CD14-positive monocyte (primary cell): ENCODE results near the gene RGS7. TPM values are rescaled to one million over a fixed set of nuclear protein-coding genes. Genes with fewer than 3 reads are reported as not detected.

ENCODE experiments used
- DNase-seq, 3 donors: peaks; one replicate each; pipeline ENCODE4 v3.0.0-alpha.2; 2011 to 2022
- H2AFZ ChIP-seq: 2 replicates; pipeline ENCODE4 v1.6.0; 2012; ENCODE audit warnings: mild to moderate bottlenecking, low read depth, low read length, inconsistent platforms; ENCODE audit not compliant: insufficient read depth, poor library complexity, severe bottlenecking
- H3K27ac ChIP-seq, 2 donors: 1 replicate in 1 of 2; 2 replicates in 1 of 2; pipeline ENCODE4 v1.5.1; 2012 to 2013; ENCODE audit warnings: low read length in 2 of 2, control low read depth in 1 of 2, inconsistent platforms in 1 of 2, low read depth in 1 of 2, mild to moderate bottlenecking in 1 of 2
- H3K27me3 ChIP-seq, 2 donors: one replicate each; pipeline versions ENCODE4 v1.6.0 to v1.6.1; 2011 to 2013; ENCODE audit warnings: low read length in 2 of 2; ENCODE audit not compliant: control insufficient read depth in 2 of 2, insufficient read depth in 2 of 2
- H3K36me3 ChIP-seq, 2 donors: replicated peaks in 1 of 2; 1 replicate in 1 of 2; 2 replicates in 1 of 2; pipeline versions ENCODE4 v1.5.1 to v1.6.1; 2012 to 2013; ENCODE audit warnings: low read length in 2 of 2, control low read depth in 1 of 2, inconsistent platforms in 1 of 2, mild to moderate bottlenecking in 1 of 2; ENCODE audit not compliant: insufficient read depth in 2 of 2, control insufficient read depth in 1 of 2
- H3K4me1 ChIP-seq, 2 donors: 1 replicate in 1 of 2; 2 replicates in 1 of 2; pipeline versions ENCODE4 v1.5.1 to v1.6.1; 2012 to 2013; ENCODE audit warnings: low read length in 2 of 2, control low read depth in 1 of 2, inconsistent platforms in 1 of 2, mild to moderate bottlenecking in 1 of 2, moderate library complexity in 1 of 2; ENCODE audit not compliant: insufficient read depth in 2 of 2, control insufficient read depth in 1 of 2
- H3K4me2 ChIP-seq: replicated peaks from 2 replicates; pipeline ENCODE3; 2012; ENCODE audit warnings: low read length, moderate library complexity, mild to moderate bottlenecking; ENCODE audit not compliant: poor library complexity, severe bottlenecking; ENCODE audit errors: extremely low read depth
- H3K4me3 ChIP-seq, 3 experiments: fragments of 200-600 bp in 1 of 3; sonication (generic) in 1 of 3; replicated peaks in 1 of 3; 1 replicate in 2 of 3; 2 replicates in 1 of 3; pipeline ENCODE4 v1.5.1; 2011 to 2013; ENCODE audit warnings: low read length in 3 of 3, mild to moderate bottlenecking in 3 of 3, control low read depth in 2 of 3, low read depth in 2 of 3, inconsistent platforms in 1 of 3, moderate library complexity in 1 of 3
- H3K79me2 ChIP-seq: 2 replicates; pipeline ENCODE4 v1.6.0; 2012; ENCODE audit warnings: mild to moderate bottlenecking, control low read depth, inconsistent platforms, low read length, moderate library complexity; ENCODE audit not compliant: insufficient read depth
- H3K9ac ChIP-seq: 2 replicates; pipeline ENCODE4 v1.6.0; 2017; ENCODE audit warnings: low read length, mild to moderate bottlenecking; ENCODE audit not compliant: insufficient read depth, poor library complexity, severe bottlenecking
- H3K9me3 ChIP-seq, 2 donors: replicated peaks in 1 of 2; 1 replicate in 1 of 2; 2 replicates in 1 of 2; pipeline versions ENCODE4 v1.5.1 to v1.6.1; 2012 to 2013; ENCODE audit warnings: low read length in 2 of 2, control low read depth in 1 of 2; ENCODE audit not compliant: control insufficient read depth in 1 of 2, insufficient read depth in 1 of 2
- H4K20me1 ChIP-seq: 2 replicates; pipeline ENCODE4 v1.6.0; 2012; ENCODE audit warnings: mild to moderate bottlenecking, low read length, control low read depth, moderate library complexity; ENCODE audit not compliant: insufficient read depth
- H3K27ac Mint-ChIP-seq, 7 donors: one replicate each; pipeline ENCODE4 v1.8.0; 2020; ENCODE audit warnings: mild to moderate bottlenecking in 7 of 7, mixed read lengths in 7 of 7, moderate library complexity in 6 of 7, inconsistent platforms in 2 of 7
- H3K27me3 Mint-ChIP-seq, 3 donors: one replicate each; pipeline ENCODE4 v1.8.0; 2021 to 2022; ENCODE audit warnings: low read depth in 3 of 3, mild to moderate bottlenecking in 3 of 3, mixed read lengths in 3 of 3, moderate library complexity in 3 of 3, inconsistent platforms in 1 of 3
- H3K36me3 Mint-ChIP-seq, 2 donors: one replicate each; pipeline ENCODE4 v1.8.0; 2020; ENCODE audit warnings: mixed read lengths in 2 of 2, inconsistent platforms in 1 of 2, mild to moderate bottlenecking in 1 of 2
- H3K4me1 Mint-ChIP-seq: one replicate; pipeline ENCODE4 v1.8.0; 2020; ENCODE audit warnings: mild to moderate bottlenecking, mixed read lengths
- H3K4me3 Mint-ChIP-seq, 2 donors: one replicate each; pipeline ENCODE4 v1.8.0; 2020; ENCODE audit warnings: mild to moderate bottlenecking in 2 of 2, mixed read lengths in 2 of 2, moderate library complexity in 1 of 2
- H3K9me3 Mint-ChIP-seq, 7 donors: one replicate each; pipeline ENCODE4 v1.8.0; 2020 to 2022; ENCODE audit warnings: mixed read lengths in 7 of 7, mild to moderate bottlenecking in 6 of 7, moderate library complexity in 6 of 7, inconsistent platforms in 2 of 7
- WGBS: methylation state at CpG from one replicate; pipeline ENCODE4 v1.1.5; 2013; ENCODE audit warnings: missing lambda C conversion rate; ENCODE audit not compliant: insufficient coverage; 5-methylcytosine and 5-hydroxymethylcytosine counted together
- intact Hi-C, 2 donors: fragments of 100-400 bp; cut with micrococcal nuclease; formaldehyde crosslinking; loops; one replicate each; pipeline versions ENCODE4 v1.15.0 to v1.15.1; 2023
- polyA plus RNA-seq, 3 donors: library from polyadenylated mRNA; depleted of rRNA in 1 of 3; unstranded in 2 of 3; stranded (reverse) in 1 of 3; fragments of 300-500 nt in 2 of 3; fragments of >200 nt in 1 of 3; fragmentation: Illumina TruSeq in 2 of 3; gene quantifications; 1 replicate in 2 of 3; 2 replicates in 1 of 3; pipeline ENCODE4 v1.2.3, GENCODE V29; 2012 to 2021
- TF ChIP-seq, protein P1 (sequence below): fragments of 200-600 bp; IDR thresholded peaks from one replicate; pipeline ENCODE4 v1.8.0; 2022; ENCODE audit warnings: antibody characterized with exemption, mild to moderate bottlenecking

RGS7 gene
- polyA plus RNA-seq, 3 donors = not detected

DNA sequence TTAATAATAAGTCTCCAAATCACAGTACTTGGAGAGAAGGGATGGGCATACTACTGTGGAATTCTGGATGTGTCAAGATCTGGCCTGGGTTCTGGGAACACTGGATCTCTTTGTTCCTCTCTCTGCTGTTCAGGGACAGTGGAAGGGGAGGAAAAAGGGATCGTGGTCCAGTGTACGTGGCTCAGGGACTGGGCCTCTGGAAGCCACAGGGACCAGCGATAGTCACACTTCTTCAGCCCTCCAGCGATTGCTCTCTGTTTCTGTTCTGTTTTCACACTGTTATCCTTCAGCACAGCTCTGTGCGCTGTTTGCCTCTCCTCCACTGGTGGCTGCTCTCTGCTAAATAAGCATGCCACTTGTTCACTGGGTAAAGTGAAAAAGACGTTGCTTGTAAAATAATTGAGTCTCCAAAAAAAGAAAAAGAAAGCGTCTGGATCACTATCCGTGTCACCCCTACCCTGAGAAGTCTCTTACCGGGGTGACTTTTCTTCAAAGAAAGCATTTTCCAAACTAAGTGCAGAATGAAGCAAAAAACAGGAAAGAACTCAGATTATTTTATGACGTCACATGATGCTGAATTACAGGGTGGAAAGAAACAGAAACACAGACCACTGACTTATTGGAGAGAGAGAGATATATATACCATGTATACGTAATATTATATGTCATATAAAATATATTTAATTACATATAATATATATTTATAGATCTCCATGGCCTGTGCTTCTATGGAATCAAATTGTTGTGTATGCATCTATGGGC is 279.4 kb downstream of the RGS7 start:
- Histone ChIP-seq H3K4me2 (no peak overlapping the region), H3K36me3 (no peaks in the 10 kb centered on the region), H2AFZ (no peak overlapping the region), H3K4me3 (no peak overlapping the region), H3K9ac (no peak overlapping the region), H3K27ac (no peak overlapping the region), H4K20me1 (no peaks in the 10 kb centered on the region), H3K4me1 (no peaks in the 10 kb centered on the region), H3K27me3 (no peaks in the 10 kb centered on the region), H3K79me2 (no peaks in the 10 kb centered on the region), H3K9me3 (no peaks in the 10 kb centered on the region)
- intact Hi-C loops = no loop called here
- no peaks in the 10 kb centered on the region for H3K4me1 Mint-ChIP-seq
- 70% methylated on average over 4 of the region's 11 CpGs for whole genome bisulfite sequencing
- H3K27ac Mint-ChIP-seq = no peak overlapping the region
- no peak for DNase-seq
- peaks cover 0 to 3% (median 0%) of the 10 kb centered on the region in 7 donors for H3K9me3 Mint-ChIP-seq
- H3K4me3 Mint-ChIP-seq = no peak overlapping the region
- TF ChIP-seq, protein P1, sequence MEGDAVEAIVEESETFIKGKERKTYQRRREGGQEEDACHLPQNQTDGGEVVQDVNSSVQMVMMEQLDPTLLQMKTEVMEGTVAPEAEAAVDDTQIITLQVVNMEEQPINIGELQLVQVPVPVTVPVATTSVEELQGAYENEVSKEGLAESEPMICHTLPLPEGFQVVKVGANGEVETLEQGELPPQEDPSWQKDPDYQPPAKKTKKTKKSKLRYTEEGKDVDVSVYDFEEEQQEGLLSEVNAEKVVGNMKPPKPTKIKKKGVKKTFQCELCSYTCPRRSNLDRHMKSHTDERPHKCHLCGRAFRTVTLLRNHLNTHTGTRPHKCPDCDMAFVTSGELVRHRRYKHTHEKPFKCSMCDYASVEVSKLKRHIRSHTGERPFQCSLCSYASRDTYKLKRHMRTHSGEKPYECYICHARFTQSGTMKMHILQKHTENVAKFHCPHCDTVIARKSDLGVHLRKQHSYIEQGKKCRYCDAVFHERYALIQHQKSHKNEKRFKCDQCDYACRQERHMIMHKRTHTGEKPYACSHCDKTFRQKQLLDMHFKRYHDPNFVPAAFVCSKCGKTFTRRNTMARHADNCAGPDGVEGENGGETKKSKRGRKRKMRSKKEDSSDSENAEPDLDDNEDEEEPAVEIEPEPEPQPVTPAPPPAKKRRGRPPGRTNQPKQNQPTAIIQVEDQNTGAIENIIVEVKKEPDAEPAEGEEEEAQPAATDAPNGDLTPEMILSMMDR = no peak
- peaks cover 0 to 1% (median 0%) of the 10 kb centered on the region in 3 donors for H3K27me3 Mint-ChIP-seq
- H3K36me3 Mint-ChIP-seq = no peaks in the 10 kb centered on the region

DNA sequence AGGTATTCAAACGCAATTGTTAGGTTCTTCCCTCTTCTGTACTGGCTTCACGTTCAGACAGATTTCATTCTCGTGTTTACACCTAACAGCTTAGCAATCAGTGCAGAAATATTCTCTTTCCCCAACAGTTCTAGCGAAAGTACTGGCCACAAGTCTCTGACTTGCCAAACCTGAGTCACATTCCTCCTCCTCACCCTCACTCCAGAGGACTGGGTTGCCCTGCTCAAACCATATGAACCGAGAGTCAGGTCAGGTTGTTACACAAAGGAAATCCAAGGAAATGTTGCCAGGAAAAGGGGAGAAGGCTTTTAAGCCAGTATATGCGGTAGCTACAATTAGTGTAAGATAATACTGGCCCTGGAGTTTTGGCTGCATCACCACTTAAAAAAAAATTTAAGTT is 282.5 kb downstream of the RGS7 start:
- H3K4me1 ChIP-seq = no peaks in the 10 kb centered on the region
- Mint-ChIP-seq H3K27ac (no peak overlapping the region), H3K36me3 (no peaks in the 10 kb centered on the region), H3K9me3 (peaks cover 0 to 3% (median 0%) of the 10 kb centered on the region in 7 donors), H3K27me3 (peaks cover 0 to 1% (median 0%) of the 10 kb centered on the region in 3 donors), H3K4me3 (no peak overlapping the region), H3K4me1 (no peaks in the 10 kb centered on the region)
- no peaks in the 10 kb centered on the region for H3K36me3 ChIP-seq
- H2AFZ ChIP-seq = no peak overlapping the region
- H4K20me1 ChIP-seq = no peaks in the 10 kb centered on the region
- no peaks in the 10 kb centered on the region for H3K27me3 ChIP-seq
- TF ChIP-seq, protein P1 = no peak
- H3K9ac ChIP-seq = no peak overlapping the region
- H3K4me3 ChIP-seq = no peak overlapping the region
- intact Hi-C loops = no loop called here
- no peak overlapping the region for H3K27ac ChIP-seq
- DNase-seq = no peak
- H3K9me3 ChIP-seq = no peaks in the 10 kb centered on the region
- no peaks in the 10 kb centered on the region for H3K79me2 ChIP-seq
- WGBS = 86% methylated on average over 1 of the region's 6 CpGs
- no peak overlapping the region for H3K4me2 ChIP-seq
